OCI-LY3 (cell line): ENCODE data around the gene CACNA2D3.

ENCODE experiments used
- H2AFZ ChIP-seq: fragments of 200-600, 300-600 bp; shearing (Covaris generic); 2 replicates; pipeline ENCODE4 v1.6.0; 2014; ENCODE audit warnings: antibody characterized with exemption, low read depth, low read length
- H3K27ac ChIP-seq: fragments of 200-600, 300-600 bp; sonication (generic); 2 replicates; pipeline ENCODE4 v1.5.1; 2014; ENCODE audit warnings: mild to moderate bottlenecking, low read length, moderate library complexity, mixed read lengths
- H3K27me3 ChIP-seq: fragments of 200-600, 300-600 bp; sonication (generic); 2 replicates; pipeline ENCODE4 v1.6.1; 2014; ENCODE audit warnings: low read depth, low read length, mixed read lengths
- H3K36me3 ChIP-seq: fragments of 200-600, 300-600 bp; sonication (generic); replicated peaks from 2 replicates; pipeline ENCODE3; 2014; ENCODE audit warnings: low read depth, low read length, mixed read lengths
- H3K4me1 ChIP-seq: fragments of 300-600, 200-600 bp; sonication (generic); 2 replicates; pipeline ENCODE4 v1.6.1; 2014; ENCODE audit warnings: low read length, mixed read lengths
- H3K4me2 ChIP-seq: fragments of 200-600, 300-600 bp; sonication (generic); 2 replicates; pipeline ENCODE4 v1.6.1; 2014; ENCODE audit warnings: low read length, mixed read lengths
- H3K4me3 ChIP-seq: fragments of 300-600, 200-600 bp; sonication (generic); 2 replicates; pipeline ENCODE4 v1.5.1; 2014; ENCODE audit warnings: antibody characterized with exemption, mild to moderate bottlenecking, low read length, moderate library complexity
- H3K79me2 ChIP-seq: fragments of 300-600, 200-600 bp; shearing (Covaris generic); 2 replicates; pipeline ENCODE4 v1.6.1; 2014; ENCODE audit warnings: mild to moderate bottlenecking, low read length, mixed read lengths
- H3K9ac ChIP-seq: fragments of 300-600, 200-600 bp; shearing (Covaris generic); 2 replicates; pipeline ENCODE4 v1.6.0; 2014; ENCODE audit warnings: mild to moderate bottlenecking, low read length, moderate library complexity
- H3K9me3 ChIP-seq: fragments of 200-600, 300-600 bp; shearing (Covaris generic); 2 replicates; pipeline ENCODE4 v1.6.1; 2014; ENCODE audit warnings: low read length, mixed read lengths; ENCODE audit not compliant: insufficient read depth
- H4K20me1 ChIP-seq: fragments of 200-600, 300-600 bp; sonication (generic); 2 replicates; pipeline ENCODE4 v1.6.1; 2016; ENCODE audit warnings: low read length, mixed read lengths; ENCODE audit not compliant: insufficient read depth
- CTCF ChIP-seq: fragments of 200-600, 300-600 bp; sonication (generic); IDR thresholded peaks from 2 replicates; pipeline ENCODE4 v1.5.1; 2014; ENCODE audit warnings: antibody characterized with exemption, low read length, low read depth
- EZH2phosphoT487 ChIP-seq: fragments of 200-600 bp; shearing (Covaris generic); IDR thresholded peaks from 2 replicates; pipeline ENCODE4 v1.6.1; 2018; ENCODE audit warnings: antibody characterized with exemption, mixed run types, low read depth

The CACNA2D3 gene

GRCh38 chr3:54932606-54933005 lies 810.3 kb downstream of the CACNA2D3 start:
- Histone ChIP-seq H3K36me3 (no peaks in the 10 kb centered on the region), H3K9ac (no peak overlapping the region), H2AFZ (no peak overlapping the region), H3K4me1 (no peaks in the 10 kb centered on the region), H3K27me3 (peaks cover 15% of the 10 kb centered on the region), H4K20me1 (no peaks in the 10 kb centered on the region), H3K27ac (no peak overlapping the region), H3K79me2 (no peaks in the 10 kb centered on the region), H3K4me3 (no peak overlapping the region), H3K9me3 (no peaks in the 10 kb centered on the region), H3K4me2 (no peak overlapping the region)
- TF ChIP-seq CTCF: no peak
- no peak for TF ChIP-seq EZH2phosphoT487

GRCh38 chr3:54935869-54936268 lies 813.5 kb downstream of the CACNA2D3 start:
- no peak overlapping the region for H3K27ac ChIP-seq
- no peaks in the 10 kb centered on the region for H3K36me3 ChIP-seq
- no peak for TF ChIP-seq EZH2phosphoT487
- no peak for TF ChIP-seq CTCF
- no peak overlapping the region for H3K4me3 ChIP-seq
- H3K9ac ChIP-seq: no peak overlapping the region
- H3K4me1 ChIP-seq: no peaks in the 10 kb centered on the region
- no peaks in the 10 kb centered on the region for H3K9me3 ChIP-seq
- H3K27me3 ChIP-seq: peaks cover 26% of the 10 kb centered on the region
- no peak overlapping the region for H3K4me2 ChIP-seq
- H4K20me1 ChIP-seq: no peaks in the 10 kb centered on the region
- no peaks in the 10 kb centered on the region for H3K79me2 ChIP-seq
- H2AFZ ChIP-seq: no peak overlapping the region

GRCh38 chr3:54936561-54936960 lies 814.2 kb downstream of the CACNA2D3 start:
- Histone ChIP-seq H3K4me2 (no peak overlapping the region), H2AFZ (no peak overlapping the region), H3K27me3 (peaks cover 28% of the 10 kb centered on the region), H3K27ac (no peak overlapping the region), H3K79me2 (no peaks in the 10 kb centered on the region), H3K36me3 (no peaks in the 10 kb centered on the region), H3K9me3 (no peaks in the 10 kb centered on the region), H3K4me1 (no peaks in the 10 kb centered on the region), H4K20me1 (no peaks in the 10 kb centered on the region), H3K9ac (no peak overlapping the region), H3K4me3 (no peak overlapping the region)
- TF ChIP-seq EZH2phosphoT487 (no peak), CTCF (no peak)

- no peak overlapping the region for H3K4me2 ChIP-seq
- H4K20me1 ChIP-seq: no peaks in the 10 kb centered on the region
- peaks cover 31% of the 10 kb centered on the region for H3K27me3 ChIP-seq
- H3K4me1 ChIP-seq: no peaks in the 10 kb centered on the region
- no peaks in the 10 kb centered on the region for H3K9me3 ChIP-seq
- H2AFZ ChIP-seq: no peak overlapping the region
- no peaks in the 10 kb centered on the region for H3K79me2 ChIP-seq
- H3K4me3 ChIP-seq: no peak overlapping the region
- no peaks in the 10 kb centered on the region for H3K36me3 ChIP-seq
- H3K27ac ChIP-seq: no peak overlapping the region
- TF ChIP-seq EZH2phosphoT487 (no peak), CTCF (no peak)
- H3K9ac ChIP-seq: no peak overlapping the region
Measured at GRCh38 chr3:54939557-54940300, 817.4 kb downstream of the CACNA2D3 start.
